Measurements from ENCODE around the gene IYD. TPM values are rescaled to one million over a fixed set of nuclear protein-coding genes. Genes with fewer than 3 reads are reported as not detected.

IYD gene
- total RNA-seq, 1 experiment from 2014 or later, result 32.6 TPM

GRCh38 chr6:150325066-150325772 lies 43.6 kb upstream of the IYD start:
- Mint-ChIP-seq H3K4me1 (ENCODE audit: low read depth, unreplicated experiment) (no peaks in the 10 kb centered on the region), H3K36me3 (ENCODE audit: insufficient read depth, unreplicated experiment) (no peaks in the 10 kb centered on the region), H3K9me3 (ENCODE audit: unreplicated experiment) (no peaks in the 10 kb centered on the region), H3K4me3 (ENCODE audit: unreplicated experiment) (no peak overlapping the region), H3K27ac (ENCODE audit: unreplicated experiment) (no peak overlapping the region), H3K27me3 (ENCODE audit: insufficient read depth, unreplicated experiment) (no peaks in the 10 kb centered on the region)
- H3K27me3 ChIP-seq (replicated peaks; ENCODE audit: control insufficient read depth, insufficient read depth, low read length), result no peaks in the 10 kb centered on the region
- ChIA-PET CTCF (interaction anchor here (0.6 kb wide), 1 partner anchor 239 kb away, joined by 9 read pairs; no protein-coding TSS in a partner anchor), POLR2A (no interaction called here)
- BruUV-seq (replicated peaks), result no TSS peak
- no peaks in the 10 kb centered on the region for H3K4me1 ChIP-seq
- H3K36me3 ChIP-seq (ENCODE audit: control insufficient read depth, insufficient read depth, low read length), result no peaks in the 10 kb centered on the region
- intact Hi-C loops (cut with micrococcal nuclease; ENCODE audit: unreplicated experiment), result no loop called here
- no peaks in the 10 kb centered on the region for H3K9me3 ChIP-seq
- no peak for TF ChIP-seq CTCF (IDR thresholded peaks at IDR 0.05; ENCODE audit: insufficient read depth in 1 of 2, low read depth in 1 of 2, low read length in 1 of 2, severe bottlenecking in 1 of 2, unreplicated experiment in 1 of 2)
- H3K4me3 ChIP-seq (ENCODE audit: low read depth, low read length), result no peak overlapping the region
- DNase-seq, result no peak

- H3K27me3 Mint-ChIP-seq (ENCODE audit: insufficient read depth, unreplicated experiment), result no peaks in the 10 kb centered on the region
- H3K4me1 Mint-ChIP-seq (ENCODE audit: low read depth, unreplicated experiment), result no peaks in the 10 kb centered on the region
- Histone ChIP-seq H3K4me3 (ENCODE audit: low read depth, low read length) (no peak overlapping the region), H3K27me3 (replicated peaks; ENCODE audit: control insufficient read depth, insufficient read depth, low read length) (no peaks in the 10 kb centered on the region), H3K9me3 (no peaks in the 10 kb centered on the region), H3K36me3 (ENCODE audit: control insufficient read depth, insufficient read depth, low read length) (no peaks in the 10 kb centered on the region), H3K4me1 (no peaks in the 10 kb centered on the region)
- no TSS peak for BruUV-seq (replicated peaks)
- H3K9me3 Mint-ChIP-seq (ENCODE audit: unreplicated experiment), result no peaks in the 10 kb centered on the region
- DNase-seq, result no peak
- H3K4me3 Mint-ChIP-seq (ENCODE audit: unreplicated experiment), result no peak overlapping the region
- H3K27ac Mint-ChIP-seq (ENCODE audit: unreplicated experiment), result no peak overlapping the region
- ChIA-PET CTCF (interaction anchor here (0.6 to 1.2 kb wide), 2 partner anchors 181 to 247 kb away, joined by 3 read pairs; no protein-coding TSS in a partner anchor), POLR2A (no interaction called here)
- intact Hi-C loops (cut with micrococcal nuclease; ENCODE audit: unreplicated experiment), result no loop called here
- TF ChIP-seq CTCF (IDR thresholded peaks at IDR 0.05; ENCODE audit: insufficient read depth in 1 of 2, low read depth in 1 of 2, low read length in 1 of 2, severe bottlenecking in 1 of 2, unreplicated experiment in 1 of 2), result no peak
- no peaks in the 10 kb centered on the region for H3K36me3 Mint-ChIP-seq (ENCODE audit: insufficient read depth, unreplicated experiment)
Measured at GRCh38 chr6:150327117-150327774, 41.6 kb upstream of the IYD start.

GRCh38 chr6:150328744-150329405 lies 39.9 kb upstream of the IYD start:
- Histone ChIP-seq H3K4me1 (no peaks in the 10 kb centered on the region), H3K27me3 (replicated peaks; ENCODE audit: control insufficient read depth, insufficient read depth, low read length) (no peaks in the 10 kb centered on the region), H3K9me3 (no peaks in the 10 kb centered on the region), H3K36me3 (ENCODE audit: control insufficient read depth, insufficient read depth, low read length) (no peaks in the 10 kb centered on the region), H3K4me3 (ENCODE audit: low read depth, low read length) (no peak overlapping the region)
- H3K27me3 Mint-ChIP-seq (ENCODE audit: insufficient read depth, unreplicated experiment), result no peaks in the 10 kb centered on the region
- no peaks in the 10 kb centered on the region for H3K36me3 Mint-ChIP-seq (ENCODE audit: insufficient read depth, unreplicated experiment)
- H3K9me3 Mint-ChIP-seq (ENCODE audit: unreplicated experiment), result no peaks in the 10 kb centered on the region
- ChIA-PET POLR2A (no interaction called here), CTCF (interaction anchor here (0.6 to 0.7 kb wide), 2 partner anchors 77 to 248 kb away, joined by 3 to 4 read pairs; no protein-coding TSS in a partner anchor)
- intact Hi-C loops (cut with micrococcal nuclease; ENCODE audit: unreplicated experiment), result no loop called here
- H3K4me3 Mint-ChIP-seq (ENCODE audit: unreplicated experiment), result no peak overlapping the region
- BruUV-seq (replicated peaks), result no TSS peak
- H3K27ac Mint-ChIP-seq (ENCODE audit: unreplicated experiment), result no peak overlapping the region
- H3K4me1 Mint-ChIP-seq (ENCODE audit: low read depth, unreplicated experiment), result no peaks in the 10 kb centered on the region
- DNase-seq, result no peak
- no peak for TF ChIP-seq CTCF (IDR thresholded peaks at IDR 0.05; ENCODE audit: insufficient read depth in 1 of 2, low read depth in 1 of 2, low read length in 1 of 2, severe bottlenecking in 1 of 2, unreplicated experiment in 1 of 2)
